NCI-H2196 treated with DMSO at 0.1 percent for 48 hours (cell line): ENCODE data around the gene TEX264.

Source experiments
- DNase-seq: peaks from one replicate; lab custom pipeline; 2025; ENCODE audit not compliant: unreplicated experiment; lab: John Stamatoyannopoulos, UW

TEX264 gene

GRCh38 chr3:51747840-51748239 lies 76.8 kb downstream of the TEX264 start:
- no peak for DNase-seq

GRCh38 chr3:51748327-51748726 lies 77.3 kb downstream of the TEX264 start:
- no peak for DNase-seq

GRCh38 chr3:51750878-51751277 lies 79.8 kb downstream of the TEX264 start:
- no peak for DNase-seq

GRCh38 chr3:51751287-51751686 lies 80.2 kb downstream of the TEX264 start:
- no peak for DNase-seq
